NCI-H2081 treated with DMSO at 0.1 percent for 48 hours (cell line): ENCODE data around the gene C1S.
"Not testable (repeated sequence)": the region's sequence is repeated elsewhere in the genome, so short reads cannot be mapped to it uniquely, and the experiment has no call there.

Source experiments
- DNase-seq: peaks from one replicate; lab custom pipeline; 2025; lab: John Stamatoyannopoulos, UW

Gene C1S

DNA sequence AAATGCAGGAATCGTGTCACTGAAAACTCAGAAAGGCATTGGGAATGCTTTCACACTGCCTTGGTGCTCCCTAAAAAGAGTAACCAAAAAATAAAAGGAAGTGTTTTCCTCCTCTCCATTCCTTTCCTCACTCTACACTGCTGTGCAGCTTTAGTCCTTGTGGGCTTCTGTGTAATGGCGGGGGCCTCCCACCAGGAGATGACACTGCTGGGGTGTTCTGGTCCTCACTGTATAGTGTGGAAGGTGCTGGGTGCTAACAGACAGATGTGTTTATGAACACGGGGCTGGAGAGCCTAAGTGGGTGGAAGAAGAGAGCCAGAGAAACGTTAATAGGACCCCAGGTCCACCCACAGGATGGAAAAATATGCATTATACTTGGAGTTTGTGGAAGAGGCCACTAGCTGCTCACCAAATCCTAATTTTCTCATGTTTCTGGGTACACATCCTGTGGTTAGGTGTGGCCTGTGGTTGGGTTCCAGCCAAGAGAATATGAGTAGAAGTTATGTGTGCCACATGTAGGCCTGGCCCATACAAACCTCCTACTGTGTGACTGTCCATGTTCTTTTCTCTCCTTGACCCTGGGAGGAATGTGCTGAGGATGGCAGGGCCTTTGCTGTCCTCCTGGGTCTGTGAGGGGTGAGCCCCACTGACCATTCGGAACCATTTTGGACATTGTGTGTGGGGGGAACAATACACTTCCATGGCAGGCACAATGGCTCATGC lies 14.0 kb upstream of the C1S start:
- DNase-seq = no peak

DNA sequence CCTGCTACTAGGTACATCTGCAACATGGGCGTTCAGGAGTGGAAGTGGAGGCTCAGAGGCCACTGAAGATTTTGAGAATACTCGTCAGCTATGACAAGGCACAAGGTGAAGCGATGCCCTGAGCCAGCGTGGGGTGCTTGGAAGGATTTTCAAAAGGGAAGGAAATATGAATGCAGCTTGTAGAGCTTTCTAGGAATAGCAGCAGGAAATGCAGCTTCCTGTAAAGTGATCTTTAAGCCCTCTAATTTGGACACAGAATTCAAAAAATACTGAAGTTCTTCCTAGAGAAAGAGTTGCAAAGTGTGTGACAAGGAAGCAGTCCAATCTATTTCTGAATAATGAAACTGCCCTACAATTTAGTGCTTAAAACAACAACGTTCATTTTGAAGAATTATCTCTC lies 13.2 kb upstream of the C1S start:
- no peak for DNase-seq

GRCh38 chr12:7049445-7049951 lies 11.0 kb upstream of the C1S start:
- not testable (repeated sequence) for DNase-seq

GRCh38 chr12:7049973-7050372 lies 10.5 kb upstream of the C1S start:
- DNase-seq = not testable (repeated sequence)

- DNase-seq = no peak
These were observed 5.6 kb upstream of the C1S start for GRCh38 chr12:7054925-7055324.

- not testable (repeated sequence) for DNase-seq
These were observed 4.8 kb upstream of the C1S start for GRCh38 chr12:7055736-7056135.

GRCh38 chr12:7058163-7058845 lies 2.2 kb upstream of the C1S start:
- DNase-seq = no peak

- no peak for DNase-seq
These were observed 1.6 kb upstream of the C1S start for GRCh38 chr12:7058850-7059395.

DNA sequence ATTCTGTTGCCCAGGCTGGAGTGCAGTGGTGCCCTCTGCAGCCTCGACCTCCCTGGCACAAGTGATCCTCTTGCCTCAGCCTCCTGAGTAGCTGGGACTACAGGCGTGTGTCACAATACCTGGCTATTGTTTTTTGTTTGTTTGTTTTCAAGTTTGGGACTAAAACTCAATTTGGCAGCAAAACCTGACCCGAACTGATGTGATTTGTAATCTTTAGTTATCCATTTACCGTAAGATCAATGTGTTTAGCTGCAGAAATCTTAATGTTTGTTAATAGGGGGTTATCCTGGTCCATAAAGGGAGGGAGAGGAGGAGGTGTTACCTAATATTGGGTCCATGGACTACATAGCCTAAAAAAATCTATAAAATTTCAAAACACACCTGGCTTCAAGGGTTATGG lies 738 bp upstream of the C1S start:
- DNase-seq = no peak

GRCh38 chr12:7061138-7061537 lies 620 bp downstream of the C1S start:
- DNase-seq = no peak

GRCh38 chr12:7061596-7061995 lies 1.1 kb downstream of the C1S start:
- no peak for DNase-seq

DNA sequence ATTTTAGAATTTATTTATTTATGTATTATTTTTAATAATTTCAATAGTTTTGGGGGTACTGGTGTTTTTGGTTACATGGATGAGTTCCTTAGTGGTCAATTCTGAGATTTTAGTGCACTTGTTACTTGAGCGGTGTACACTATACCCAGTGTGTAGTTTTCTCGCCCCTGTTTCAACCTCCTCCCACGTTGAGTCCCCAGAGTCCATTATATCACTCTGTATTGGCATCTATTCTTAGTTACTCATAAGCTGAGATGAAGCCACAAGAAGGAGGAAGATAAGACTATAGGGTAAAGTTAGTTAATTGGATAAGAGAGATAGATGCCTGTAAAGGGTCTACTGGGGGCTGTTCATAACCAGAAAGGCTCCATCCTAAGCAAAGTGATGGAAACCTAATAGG lies 4.0 kb downstream of the C1S start:
- no peak for DNase-seq

DNA sequence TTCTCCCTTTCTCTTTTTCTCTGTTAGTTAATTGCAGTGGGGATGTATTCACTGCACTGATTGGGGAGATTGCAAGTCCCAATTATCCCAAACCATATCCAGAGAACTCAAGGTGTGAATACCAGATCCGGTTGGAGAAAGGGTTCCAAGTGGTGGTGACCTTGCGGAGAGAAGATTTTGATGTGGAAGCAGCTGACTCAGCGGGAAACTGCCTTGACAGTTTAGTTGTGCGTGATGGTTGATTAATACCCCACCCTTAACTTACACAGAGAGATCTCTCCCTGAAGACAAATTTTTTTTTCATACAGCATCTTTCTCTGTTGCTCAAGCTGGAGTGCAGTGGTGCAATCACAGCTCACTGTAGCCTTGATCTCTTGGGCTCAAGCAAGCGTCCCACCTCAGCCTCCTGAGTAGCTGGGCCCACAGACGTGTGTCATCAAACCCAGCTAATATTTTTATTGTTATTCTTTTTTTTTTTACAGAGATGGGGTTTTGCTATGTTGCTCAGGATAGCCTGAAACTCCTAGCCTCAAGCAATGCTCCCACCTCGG lies 4.6 kb downstream of the C1S start:
- no peak for DNase-seq

GRCh38 chr12:7066596-7066995 lies 6.1 kb downstream of the C1S start:
- DNase-seq = no peak

GRCh38 chr12:7067096-7067495 lies 6.6 kb downstream of the C1S start:
- DNase-seq = no peak

GRCh38 chr12:7068240-7068993 lies 7.9 kb downstream of the C1S start:
- no peak for DNase-seq

GRCh38 chr12:7068994-7069346 lies 8.5 kb downstream of the C1S start:
- no peak for DNase-seq

DNA sequence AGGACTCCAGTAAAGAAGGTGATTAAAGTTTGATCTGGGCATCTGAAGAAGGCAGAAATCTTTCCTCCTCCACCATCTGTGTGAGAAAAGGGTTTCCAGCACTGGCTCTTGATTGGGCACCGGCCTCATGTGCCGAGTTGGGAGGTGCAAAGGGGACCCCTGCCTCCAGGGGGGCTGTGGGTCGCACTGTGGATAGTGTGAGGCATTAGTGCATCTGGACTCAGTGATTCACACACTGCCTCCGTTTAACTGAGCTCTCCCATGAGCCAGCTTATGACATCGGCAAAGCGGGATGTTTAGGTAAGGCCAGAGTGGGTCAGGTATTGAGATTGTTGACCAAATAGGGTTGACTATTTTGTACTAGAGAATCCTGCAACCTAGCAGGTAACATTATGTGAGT lies 8.9 kb downstream of the C1S start:
- no peak for DNase-seq

DNA sequence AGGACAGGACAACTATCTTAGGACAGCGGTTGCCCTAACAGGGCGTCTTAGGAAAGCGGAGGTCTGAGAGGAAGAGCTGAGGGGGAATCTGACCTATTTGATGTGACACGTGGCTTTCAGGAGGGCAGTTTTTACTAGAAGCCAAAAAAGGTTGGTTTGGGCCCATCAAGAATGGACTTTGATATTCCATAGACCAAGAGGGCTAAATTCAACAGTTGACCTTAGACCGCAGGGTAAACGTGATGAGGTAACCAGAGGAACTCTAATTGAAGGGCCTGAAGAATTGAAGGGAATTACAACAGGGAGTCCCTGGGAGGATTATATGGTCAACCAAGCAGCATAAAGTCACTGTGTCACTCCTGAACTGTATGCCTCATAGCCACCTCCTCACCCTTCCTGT lies 11.5 kb downstream of the C1S start:
- no peak for DNase-seq

GRCh38 chr12:7072554-7072953 lies 12.0 kb downstream of the C1S start:
- no peak for DNase-seq

GRCh38 chr12:7073946-7074345 lies 13.4 kb downstream of the C1S start:
- no peak for DNase-seq

DNA sequence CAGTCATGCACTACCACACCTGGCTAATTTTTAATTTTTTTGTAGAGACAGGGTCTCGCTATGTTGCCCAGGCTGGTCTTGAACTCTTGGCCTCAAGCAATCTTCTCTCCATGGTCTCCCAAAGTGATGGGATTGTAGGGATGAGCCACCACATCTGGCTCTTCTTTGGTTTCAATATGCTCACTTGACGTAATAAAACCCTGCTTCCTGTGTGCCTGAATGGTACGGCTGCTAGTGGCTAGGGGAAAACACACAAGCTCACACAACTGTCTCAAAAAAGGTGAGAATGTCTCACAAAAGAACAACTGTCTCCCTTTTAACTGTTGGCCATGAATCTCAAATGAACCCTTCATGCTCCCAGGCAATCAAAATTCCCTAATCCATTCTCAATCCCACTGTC lies 15.0 kb downstream of the C1S start:
- DNase-seq = no peak
